Ishikawa (cell line): ENCODE results near the gene CNTNAP2.

Experiments
- CEBPB ChIP-seq: IDR thresholded peaks from 2 replicates; pipeline ENCODE4 v1.6.1; 2012
- CREB1 ChIP-seq: IDR thresholded peaks from 2 replicates; pipeline ENCODE4 v1.6.1; 2012; ENCODE audit warnings: low read depth
- EGR1 ChIP-seq: IDR thresholded peaks from 2 replicates; pipeline ENCODE4 v1.6.1; 2012
- EP300 ChIP-seq: IDR thresholded peaks from 2 replicates; pipeline ENCODE4 v1.6.1; 2012; ENCODE audit warnings: borderline replicate concordance
- FOXM1 ChIP-seq: IDR thresholded peaks from 2 replicates; pipeline ENCODE4 v1.6.1; 2012; ENCODE audit warnings: low read depth, borderline replicate concordance
- NFIC ChIP-seq: IDR thresholded peaks from 2 replicates; pipeline ENCODE4 v1.6.1; 2012
- RAD21 ChIP-seq: IDR thresholded peaks from 2 replicates; pipeline ENCODE4 v1.6.1; 2012; ENCODE audit warnings: low read depth
- TAF1 ChIP-seq: IDR thresholded peaks from 2 replicates; pipeline ENCODE4 v1.6.1; 2012; ENCODE audit warnings: low read depth, mild to moderate bottlenecking
- TEAD4 ChIP-seq: IDR thresholded peaks from 2 replicates; pipeline ENCODE4 v1.6.1; 2012
- YY1 ChIP-seq: IDR thresholded peaks from 2 replicates; pipeline ENCODE4 v1.6.1; 2012; ENCODE audit warnings: low read depth
- ZBTB7A ChIP-seq: IDR thresholded peaks from 2 replicates; pipeline ENCODE4 v1.6.1; 2012; ENCODE audit warnings: low read depth
- TF ChIP-seq, protein P1 (sequence below): IDR thresholded peaks from 2 replicates; pipeline ENCODE4 v1.6.1; 2012
- TF ChIP-seq, protein P2 (sequence below): IDR thresholded peaks from 2 replicates; pipeline ENCODE4 v1.6.1; 2012; ENCODE audit warnings: low read depth, mild to moderate bottlenecking
- TF ChIP-seq, protein P3 (sequence below): IDR thresholded peaks from 2 replicates; pipeline ENCODE4 v1.6.1; 2012

DNA sequence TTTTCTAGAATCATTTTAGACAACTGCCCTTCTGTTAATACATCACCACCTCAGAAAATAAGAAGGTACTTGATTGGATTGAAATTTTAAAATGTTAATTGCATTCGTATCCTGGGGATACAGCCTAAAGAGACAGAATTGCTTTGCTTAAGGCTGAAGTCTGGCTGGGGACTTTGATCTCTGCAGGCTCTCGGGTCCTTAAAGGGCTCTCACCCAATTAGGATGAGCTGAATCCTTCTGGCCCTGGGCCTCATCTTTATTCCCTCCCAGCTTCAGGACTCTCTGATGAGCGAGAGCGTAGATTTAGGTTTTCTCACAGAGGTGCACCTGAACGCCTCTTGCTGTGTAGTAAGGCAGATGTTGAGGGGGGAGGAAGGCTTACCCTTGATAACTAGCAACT, 1998.7 kb downstream of the CNTNAP2 start:
- TF ChIP-seq RAD21: no peak
- TF ChIP-seq EP300: no peak
- no peak for TF ChIP-seq TAF1
- TF ChIP-seq CREB1: no peak
- TF ChIP-seq, protein P1, sequence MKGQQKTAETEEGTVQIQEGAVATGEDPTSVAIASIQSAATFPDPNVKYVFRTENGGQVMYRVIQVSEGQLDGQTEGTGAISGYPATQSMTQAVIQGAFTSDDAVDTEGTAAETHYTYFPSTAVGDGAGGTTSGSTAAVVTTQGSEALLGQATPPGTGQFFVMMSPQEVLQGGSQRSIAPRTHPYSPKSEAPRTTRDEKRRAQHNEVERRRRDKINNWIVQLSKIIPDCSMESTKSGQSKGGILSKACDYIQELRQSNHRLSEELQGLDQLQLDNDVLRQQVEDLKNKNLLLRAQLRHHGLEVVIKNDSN: no peak
- TF ChIP-seq, protein P2, sequence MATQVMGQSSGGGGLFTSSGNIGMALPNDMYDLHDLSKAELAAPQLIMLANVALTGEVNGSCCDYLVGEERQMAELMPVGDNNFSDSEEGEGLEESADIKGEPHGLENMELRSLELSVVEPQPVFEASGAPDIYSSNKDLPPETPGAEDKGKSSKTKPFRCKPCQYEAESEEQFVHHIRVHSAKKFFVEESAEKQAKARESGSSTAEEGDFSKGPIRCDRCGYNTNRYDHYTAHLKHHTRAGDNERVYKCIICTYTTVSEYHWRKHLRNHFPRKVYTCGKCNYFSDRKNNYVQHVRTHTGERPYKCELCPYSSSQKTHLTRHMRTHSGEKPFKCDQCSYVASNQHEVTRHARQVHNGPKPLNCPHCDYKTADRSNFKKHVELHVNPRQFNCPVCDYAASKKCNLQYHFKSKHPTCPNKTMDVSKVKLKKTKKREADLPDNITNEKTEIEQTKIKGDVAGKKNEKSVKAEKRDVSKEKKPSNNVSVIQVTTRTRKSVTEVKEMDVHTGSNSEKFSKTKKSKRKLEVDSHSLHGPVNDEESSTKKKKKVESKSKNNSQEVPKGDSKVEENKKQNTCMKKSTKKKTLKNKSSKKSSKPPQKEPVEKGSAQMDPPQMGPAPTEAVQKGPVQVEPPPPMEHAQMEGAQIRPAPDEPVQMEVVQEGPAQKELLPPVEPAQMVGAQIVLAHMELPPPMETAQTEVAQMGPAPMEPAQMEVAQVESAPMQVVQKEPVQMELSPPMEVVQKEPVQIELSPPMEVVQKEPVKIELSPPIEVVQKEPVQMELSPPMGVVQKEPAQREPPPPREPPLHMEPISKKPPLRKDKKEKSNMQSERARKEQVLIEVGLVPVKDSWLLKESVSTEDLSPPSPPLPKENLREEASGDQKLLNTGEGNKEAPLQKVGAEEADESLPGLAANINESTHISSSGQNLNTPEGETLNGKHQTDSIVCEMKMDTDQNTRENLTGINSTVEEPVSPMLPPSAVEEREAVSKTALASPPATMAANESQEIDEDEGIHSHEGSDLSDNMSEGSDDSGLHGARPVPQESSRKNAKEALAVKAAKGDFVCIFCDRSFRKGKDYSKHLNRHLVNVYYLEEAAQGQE: no peak
- TF ChIP-seq, protein P3, sequence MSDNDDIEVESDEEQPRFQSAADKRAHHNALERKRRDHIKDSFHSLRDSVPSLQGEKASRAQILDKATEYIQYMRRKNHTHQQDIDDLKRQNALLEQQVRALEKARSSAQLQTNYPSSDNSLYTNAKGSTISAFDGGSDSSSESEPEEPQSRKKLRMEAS: no peak
- no peak for TF ChIP-seq FOXM1
- TF ChIP-seq TEAD4: no peak
- no peak for TF ChIP-seq CEBPB
- no peak for TF ChIP-seq NFIC
- no peak for TF ChIP-seq EGR1
- TF ChIP-seq YY1: no peak
- TF ChIP-seq ZBTB7A: no peak
